Measurements from ENCODE around the gene USF2.

DNA sequence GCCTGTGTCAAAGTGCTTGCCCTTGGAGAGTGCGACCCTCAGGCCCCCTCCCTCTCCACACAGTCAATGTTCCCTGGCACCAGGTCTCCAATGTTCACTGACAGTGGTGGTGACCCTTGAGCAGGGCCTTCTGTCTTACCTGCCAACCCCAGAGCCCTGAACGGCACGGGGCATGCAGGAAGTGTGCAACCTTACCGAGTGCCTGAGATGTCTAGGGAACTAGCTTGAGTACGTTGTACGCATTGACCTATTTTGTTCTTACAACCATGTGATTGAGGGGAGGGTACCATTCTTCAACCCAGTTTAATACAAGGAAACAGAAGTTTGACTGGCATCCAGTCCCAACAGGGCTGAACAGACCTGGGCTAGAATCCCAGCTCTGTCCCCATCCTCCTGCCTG lies 36.4 kb downstream of the USF2 start:
- TF ChIP-seq YY1 (IDR thresholded peaks at IDR 0.05; ENCODE audit: insufficient read depth, insufficient read length) (no peak), ZNF274 (IDR thresholded peaks at IDR 0.05; ENCODE audit: low read depth, low read length) (no peak)

Measured in NT2/D1 (cell line).